Prostate gland (tissue), 2 donors: ENCODE results near the gene POLR1B. TPM values are rescaled to one million over a fixed set of nuclear protein-coding genes. Genes with fewer than 3 reads are reported as not detected.
A peak's percentile ranks its signal among the peaks of the same experiment; 100 is the strongest.
"Not testable (repeated sequence)": the region's sequence is repeated elsewhere in the genome, so short reads cannot be mapped to it uniquely, and the experiment has no call there.

Source experiments
- DNase-seq: peaks from one replicate; pipeline ENCODE4 v3.0.0-alpha.2; 2019; ENCODE audit warnings: low spot score
- H3K27ac ChIP-seq, 2 donors: fragments of 200-600 bp; sonication (generic); 2 replicates each; pipeline ENCODE4 v1.5.1; 2017 to 2019
- H3K27me3 ChIP-seq: fragments of 200-600 bp; sonication (generic); replicated peaks from 2 replicates; pipeline ENCODE4 v1.5.1; 2019; ENCODE audit not compliant: insufficient read depth
- H3K36me3 ChIP-seq, 2 donors: fragments of 200-600 bp; sonication (generic); 1 replicate in 1 of 2; 2 replicates in 1 of 2; pipeline versions ENCODE4 v1.5.1 to v1.8.1; 2017 to 2019
- H3K4me1 ChIP-seq: fragments of 200-600 bp; sonication (generic); replicated peaks from 2 replicates; pipeline ENCODE4 v1.5.1; 2019
- H3K4me3 ChIP-seq, 2 donors: fragments of 200-600 bp; sonication (generic); 2 replicates each; pipeline ENCODE4 v1.5.1; 2017 to 2019
- H3K9me3 ChIP-seq: fragments of 200-600 bp; sonication (generic); 2 replicates; pipeline ENCODE4 v1.5.1; 2017
- POLR2A ChIP-seq: fragments of 450-650 bp; IDR thresholded peaks from one replicate; pipeline ENCODE4 v1.6.1; 2016; ENCODE audit warnings: antibody characterized with exemption, mild to moderate bottlenecking
- POLR2AphosphoS5 ChIP-seq: sonication (generic); formaldehyde crosslinking; IDR thresholded peaks from one replicate; pipeline ENCODE4 v1.6.1; 2017; ENCODE audit warnings: antibody characterized with exemption
- WGBS: methylation state at CpG from one replicate; pipeline ENCODE4 v1.1.5; 2018; 5-methylcytosine and 5-hydroxymethylcytosine counted together
- intact Hi-C: fragments of 100-400 bp; cut with DNase I; formaldehyde crosslinking; loops from one replicate; pipeline ENCODE4 v1.14.2; 2022
- total RNA-seq, 2 donors: library from RNA; depleted of rRNA; stranded (reverse); fragments of >200 nt; gene quantifications; one replicate each; pipeline ENCODE4 v1.1.0, GENCODE V29; 2016
- TF ChIP-seq, protein P1 (sequence below), 4 experiments: fragments of 200-600 bp in 2 of 4; fragments of 450-650 bp in 2 of 4; sonication (generic) in 2 of 4; IDR thresholded peaks; 1 replicate in 3 of 4; 2 replicates in 1 of 4; pipeline ENCODE4 v1.5.1; 2016 to 2019; ENCODE audit warnings: antibody characterized with exemption in 4 of 4, mild to moderate bottlenecking in 2 of 4, moderate library complexity in 2 of 4

Gene POLR1B, protein sequence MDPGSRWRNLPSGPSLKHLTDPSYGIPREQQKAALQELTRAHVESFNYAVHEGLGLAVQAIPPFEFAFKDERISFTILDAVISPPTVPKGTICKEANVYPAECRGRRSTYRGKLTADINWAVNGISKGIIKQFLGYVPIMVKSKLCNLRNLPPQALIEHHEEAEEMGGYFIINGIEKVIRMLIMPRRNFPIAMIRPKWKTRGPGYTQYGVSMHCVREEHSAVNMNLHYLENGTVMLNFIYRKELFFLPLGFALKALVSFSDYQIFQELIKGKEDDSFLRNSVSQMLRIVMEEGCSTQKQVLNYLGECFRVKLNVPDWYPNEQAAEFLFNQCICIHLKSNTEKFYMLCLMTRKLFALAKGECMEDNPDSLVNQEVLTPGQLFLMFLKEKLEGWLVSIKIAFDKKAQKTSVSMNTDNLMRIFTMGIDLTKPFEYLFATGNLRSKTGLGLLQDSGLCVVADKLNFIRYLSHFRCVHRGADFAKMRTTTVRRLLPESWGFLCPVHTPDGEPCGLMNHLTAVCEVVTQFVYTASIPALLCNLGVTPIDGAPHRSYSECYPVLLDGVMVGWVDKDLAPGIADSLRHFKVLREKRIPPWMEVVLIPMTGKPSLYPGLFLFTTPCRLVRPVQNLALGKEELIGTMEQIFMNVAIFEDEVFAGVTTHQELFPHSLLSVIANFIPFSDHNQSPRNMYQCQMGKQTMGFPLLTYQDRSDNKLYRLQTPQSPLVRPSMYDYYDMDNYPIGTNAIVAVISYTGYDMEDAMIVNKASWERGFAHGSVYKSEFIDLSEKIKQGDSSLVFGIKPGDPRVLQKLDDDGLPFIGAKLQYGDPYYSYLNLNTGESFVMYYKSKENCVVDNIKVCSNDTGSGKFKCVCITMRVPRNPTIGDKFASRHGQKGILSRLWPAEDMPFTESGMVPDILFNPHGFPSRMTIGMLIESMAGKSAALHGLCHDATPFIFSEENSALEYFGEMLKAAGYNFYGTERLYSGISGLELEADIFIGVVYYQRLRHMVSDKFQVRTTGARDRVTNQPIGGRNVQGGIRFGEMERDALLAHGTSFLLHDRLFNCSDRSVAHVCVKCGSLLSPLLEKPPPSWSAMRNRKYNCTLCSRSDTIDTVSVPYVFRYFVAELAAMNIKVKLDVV
- total RNA-seq, result 10 to 100 TPM; 13.1 to 14.0 TPM

DNA sequence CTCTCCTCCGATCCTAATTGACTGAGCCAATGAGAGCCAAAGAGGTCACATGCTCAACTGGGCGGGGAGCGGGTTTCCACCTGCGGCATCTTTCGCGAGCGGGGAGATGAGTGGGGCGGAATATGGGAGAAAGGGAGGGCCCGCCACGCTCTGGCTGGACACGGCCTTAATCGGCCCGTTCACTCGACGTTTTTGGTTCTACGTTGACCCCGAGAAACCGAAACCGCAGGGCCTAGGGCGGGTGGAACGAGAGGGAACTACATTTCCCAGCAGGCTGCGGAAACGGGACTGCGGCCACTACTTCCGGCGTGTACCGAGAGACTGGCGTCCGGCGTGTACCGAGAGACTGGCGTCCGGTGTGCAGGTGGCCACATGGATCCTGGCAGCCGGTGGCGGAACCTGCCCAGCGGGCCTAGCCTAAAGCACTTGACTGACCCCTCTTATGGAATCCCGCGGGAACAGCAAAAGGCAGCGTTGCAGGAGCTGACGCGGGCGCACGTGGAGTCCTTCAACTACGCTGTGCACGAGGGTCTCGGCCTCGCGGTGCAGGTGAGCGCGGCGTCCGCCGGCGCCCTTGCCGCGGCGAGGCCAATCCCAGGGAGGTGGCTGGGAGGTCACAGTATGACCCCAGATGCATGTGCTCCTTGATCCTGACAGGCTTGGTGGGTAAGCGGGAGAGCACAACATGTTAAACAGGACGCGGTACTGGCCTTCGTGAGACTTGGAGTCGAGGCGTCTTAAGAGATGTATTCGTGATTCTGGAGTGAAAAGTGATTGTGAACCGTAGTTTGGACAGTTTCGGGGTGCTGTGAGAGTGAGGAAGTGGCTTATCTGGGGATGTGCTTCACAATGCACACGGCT, at the start of gene POLR1B:
TSS of gene POLR1B (plus strand) at position 343 of the 861 bp plus-strand sequence. CDS start at position 373, 30 bp downstream.
- TF ChIP-seq, protein P1, sequence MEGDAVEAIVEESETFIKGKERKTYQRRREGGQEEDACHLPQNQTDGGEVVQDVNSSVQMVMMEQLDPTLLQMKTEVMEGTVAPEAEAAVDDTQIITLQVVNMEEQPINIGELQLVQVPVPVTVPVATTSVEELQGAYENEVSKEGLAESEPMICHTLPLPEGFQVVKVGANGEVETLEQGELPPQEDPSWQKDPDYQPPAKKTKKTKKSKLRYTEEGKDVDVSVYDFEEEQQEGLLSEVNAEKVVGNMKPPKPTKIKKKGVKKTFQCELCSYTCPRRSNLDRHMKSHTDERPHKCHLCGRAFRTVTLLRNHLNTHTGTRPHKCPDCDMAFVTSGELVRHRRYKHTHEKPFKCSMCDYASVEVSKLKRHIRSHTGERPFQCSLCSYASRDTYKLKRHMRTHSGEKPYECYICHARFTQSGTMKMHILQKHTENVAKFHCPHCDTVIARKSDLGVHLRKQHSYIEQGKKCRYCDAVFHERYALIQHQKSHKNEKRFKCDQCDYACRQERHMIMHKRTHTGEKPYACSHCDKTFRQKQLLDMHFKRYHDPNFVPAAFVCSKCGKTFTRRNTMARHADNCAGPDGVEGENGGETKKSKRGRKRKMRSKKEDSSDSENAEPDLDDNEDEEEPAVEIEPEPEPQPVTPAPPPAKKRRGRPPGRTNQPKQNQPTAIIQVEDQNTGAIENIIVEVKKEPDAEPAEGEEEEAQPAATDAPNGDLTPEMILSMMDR (IDR thresholded peaks at IDR 0.05), result no peak
- TF ChIP-seq POLR2A (peak; percentile 18), POLR2AphosphoS5 (peak; percentile 82)
- 1% methylated on average over 59 of the region's 67 CpGs for WGBS
- peaks cover 5% of the 10 kb centered on the region for H3K4me1 ChIP-seq
- peak within 1 kb of the TSS; percentile 60 to 67 for H3K4me3 ChIP-seq
- H3K27ac ChIP-seq, result peak within 1 kb of the TSS; percentile 86 to 87
- no peaks in the 10 kb centered on the region for H3K27me3 ChIP-seq
- DNase-seq, result peak; percentile 80
- H3K36me3 ChIP-seq, result no peaks in the 10 kb centered on the region
- no peaks in the 10 kb centered on the region for H3K9me3 ChIP-seq
- intact Hi-C loops, result loop anchor here (2.0 to 5.0 kb wide), 2 partner anchors 40 to 60 kb away; partner anchors contain the start of genes CHCHD5 and TTL

DNA sequence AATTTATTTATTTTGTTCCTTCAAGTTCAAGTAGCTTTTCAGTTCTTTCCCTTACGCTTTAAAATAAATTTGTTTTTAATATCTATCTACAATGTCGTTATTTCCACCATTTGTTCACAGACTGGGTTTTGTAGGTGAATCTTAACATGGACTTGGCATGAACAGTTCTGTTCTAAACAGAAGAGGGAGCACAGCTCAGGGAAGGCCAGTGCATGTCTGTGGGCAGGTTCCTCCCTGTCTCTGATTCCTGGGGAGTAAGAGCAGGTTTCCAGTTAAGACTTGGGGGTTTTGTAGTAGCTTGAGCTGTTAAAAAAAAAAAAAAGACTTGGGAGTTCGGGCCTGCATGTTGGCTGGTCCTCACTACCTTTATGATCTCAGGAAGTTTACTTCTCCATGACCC, 49.2 kb upstream of the POLR1B start:
- no peak overlapping the region for H3K27ac ChIP-seq
- DNase-seq, result no peak
- TF ChIP-seq POLR2AphosphoS5 (no peak), POLR2A (no peak)
- TF ChIP-seq, protein P1 (IDR thresholded peaks at IDR 0.05), result no peak
- no peaks in the 10 kb centered on the region for H3K27me3 ChIP-seq
- H3K9me3 ChIP-seq, result no peaks in the 10 kb centered on the region
- 71% methylated on average over 3 of the region's 3 CpGs for WGBS
- intact Hi-C loops, result no loop called here
- no peak overlapping the region for H3K4me3 ChIP-seq
- no peaks in the 10 kb centered on the region for H3K4me1 ChIP-seq
- peaks cover 0 to 2% of the 10 kb centered on the region in 2 donors for H3K36me3 ChIP-seq

DNA sequence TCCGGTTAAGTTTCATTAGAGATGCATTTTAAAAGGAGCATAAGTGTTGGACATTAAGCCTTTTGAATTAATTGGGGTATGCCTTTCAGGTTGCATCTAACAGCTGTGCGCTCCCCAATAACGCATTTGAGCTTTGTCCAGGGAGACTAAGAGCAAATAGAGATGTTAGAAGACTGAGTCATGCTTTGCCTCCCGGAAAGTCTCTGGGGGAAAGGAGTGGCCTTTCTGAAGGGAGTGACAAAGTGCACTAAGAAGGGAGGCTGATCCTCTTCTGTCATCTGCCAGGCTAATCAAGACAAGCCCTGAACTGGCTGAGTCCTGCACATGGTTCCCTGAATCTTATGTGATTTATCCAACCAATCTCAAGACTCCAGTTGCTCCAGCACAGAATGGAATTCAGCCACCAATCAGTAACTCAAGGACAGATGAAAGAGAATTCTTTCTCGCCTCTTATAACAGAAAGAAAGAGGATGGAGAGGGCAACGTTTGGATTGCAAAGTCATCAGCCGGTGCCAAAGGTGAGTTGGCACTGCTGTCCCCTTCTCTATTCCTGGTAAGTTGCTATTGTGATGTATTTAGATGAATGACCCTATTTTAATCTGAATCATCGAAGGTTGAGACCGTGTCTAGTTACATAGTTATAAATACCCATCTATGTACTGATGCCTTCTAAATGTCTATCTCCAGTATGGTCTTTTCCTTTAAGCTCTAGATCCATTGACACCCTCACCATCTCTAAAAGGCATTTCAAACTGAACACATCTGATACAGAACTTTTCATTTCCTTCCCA, 48.2 kb upstream of the POLR1B start:
- WGBS, result 73% methylated on average over 9 of the region's 9 CpGs
- Histone ChIP-seq H3K36me3 (peaks cover 0 to 2% of the 10 kb centered on the region in 2 donors), H3K4me1 (no peaks in the 10 kb centered on the region), H3K27me3 (no peaks in the 10 kb centered on the region), H3K9me3 (no peaks in the 10 kb centered on the region), H3K4me3 (no peak overlapping the region), H3K27ac (no peak overlapping the region)
- no peak for TF ChIP-seq POLR2AphosphoS5
- no peak for TF ChIP-seq POLR2A
- TF ChIP-seq, protein P1 (IDR thresholded peaks at IDR 0.05), result no peak
- intact Hi-C loops, result no loop called here
- DNase-seq, result no peak

DNA sequence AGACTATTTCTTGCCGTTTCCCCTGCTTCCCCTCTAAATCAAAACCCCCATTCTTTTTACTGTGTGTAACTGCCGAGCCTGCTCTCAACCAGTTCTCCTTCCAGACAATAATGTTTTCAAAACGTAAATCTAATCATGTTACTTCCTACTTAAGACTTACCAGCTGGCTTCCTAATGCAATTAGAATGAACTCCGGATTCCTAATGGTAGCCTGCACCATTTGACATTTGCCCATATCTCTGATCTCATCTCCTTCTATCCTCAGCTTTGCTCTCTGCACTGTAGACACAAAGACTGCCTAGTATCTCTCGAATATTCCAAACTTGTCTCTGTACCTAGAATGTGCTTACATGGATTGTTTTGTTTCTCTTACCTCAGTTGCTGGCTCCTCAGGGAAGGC, 47.4 kb upstream of the POLR1B start:
- Histone ChIP-seq H3K9me3 (no peaks in the 10 kb centered on the region), H3K4me1 (no peaks in the 10 kb centered on the region), H3K27me3 (no peaks in the 10 kb centered on the region), H3K27ac (no peak overlapping the region), H3K4me3 (no peak overlapping the region), H3K36me3 (peaks cover 0 to 2% of the 10 kb centered on the region in 2 donors)
- no peak for DNase-seq
- 68% methylated on average over 5 of the region's 5 CpGs for WGBS
- TF ChIP-seq, protein P1 (IDR thresholded peaks at IDR 0.05), result no peak
- TF ChIP-seq POLR2AphosphoS5 (no peak), POLR2A (no peak)
- intact Hi-C loops, result no loop called here

DNA sequence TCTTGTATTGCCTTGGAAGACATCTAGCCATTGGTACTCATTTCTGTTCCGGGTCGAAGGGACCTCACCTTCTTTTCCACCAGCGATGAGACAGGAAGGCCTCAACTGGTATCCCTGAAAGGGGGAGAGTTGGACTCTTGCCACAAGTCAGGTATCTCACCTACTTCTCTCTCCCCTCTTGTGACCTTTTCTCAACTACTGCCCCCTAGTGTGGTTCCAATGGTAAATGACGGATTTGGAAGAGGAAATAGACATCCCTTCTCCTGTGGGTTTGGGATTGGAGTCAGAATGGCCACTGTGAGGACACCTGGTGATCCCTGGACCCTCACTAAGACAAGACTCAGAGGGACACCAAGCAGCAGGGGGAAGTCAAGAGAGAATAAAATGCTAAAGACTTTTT, 46.4 kb upstream of the POLR1B start:
- 92% methylated on average over 4 of the region's 4 CpGs for WGBS
- DNase-seq, intact Hi-C loops: not testable (repeated sequence)

More for the DNA sequence above, 46.4 kb upstream of the POLR1B start:
- H3K36me3 ChIP-seq, H3K27me3 ChIP-seq, H3K4me3 ChIP-seq, H3K27ac ChIP-seq, H3K4me1 ChIP-seq, H3K9me3 ChIP-seq: not testable (repeated sequence)
